ENCODE data around the gene CCDC38.

DNA sequence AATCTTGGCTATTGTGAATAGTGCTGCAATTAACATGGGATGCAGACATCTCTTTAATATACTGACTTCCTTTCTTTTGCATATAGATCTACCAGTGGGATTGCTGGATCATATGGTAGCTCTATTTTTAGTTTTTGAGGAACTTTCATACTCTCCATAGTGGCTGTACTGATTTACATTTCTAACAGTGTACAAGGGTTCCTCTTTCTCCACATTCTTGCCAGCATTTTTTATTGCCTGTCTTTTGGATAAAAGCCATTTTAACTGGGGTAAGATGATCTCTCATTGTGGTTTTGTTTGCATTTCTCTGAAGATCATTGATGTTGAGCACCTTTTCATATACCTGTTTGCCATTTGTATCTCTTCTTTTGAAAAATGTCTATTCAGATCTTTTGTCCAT lies 9.1 kb upstream of the CCDC38 start:
- TF ChIP-seq, protein P1, sequence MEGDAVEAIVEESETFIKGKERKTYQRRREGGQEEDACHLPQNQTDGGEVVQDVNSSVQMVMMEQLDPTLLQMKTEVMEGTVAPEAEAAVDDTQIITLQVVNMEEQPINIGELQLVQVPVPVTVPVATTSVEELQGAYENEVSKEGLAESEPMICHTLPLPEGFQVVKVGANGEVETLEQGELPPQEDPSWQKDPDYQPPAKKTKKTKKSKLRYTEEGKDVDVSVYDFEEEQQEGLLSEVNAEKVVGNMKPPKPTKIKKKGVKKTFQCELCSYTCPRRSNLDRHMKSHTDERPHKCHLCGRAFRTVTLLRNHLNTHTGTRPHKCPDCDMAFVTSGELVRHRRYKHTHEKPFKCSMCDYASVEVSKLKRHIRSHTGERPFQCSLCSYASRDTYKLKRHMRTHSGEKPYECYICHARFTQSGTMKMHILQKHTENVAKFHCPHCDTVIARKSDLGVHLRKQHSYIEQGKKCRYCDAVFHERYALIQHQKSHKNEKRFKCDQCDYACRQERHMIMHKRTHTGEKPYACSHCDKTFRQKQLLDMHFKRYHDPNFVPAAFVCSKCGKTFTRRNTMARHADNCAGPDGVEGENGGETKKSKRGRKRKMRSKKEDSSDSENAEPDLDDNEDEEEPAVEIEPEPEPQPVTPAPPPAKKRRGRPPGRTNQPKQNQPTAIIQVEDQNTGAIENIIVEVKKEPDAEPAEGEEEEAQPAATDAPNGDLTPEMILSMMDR (IDR thresholded peaks at IDR 0.05; ENCODE audit: poor library complexity): no peak
- TF ChIP-seq EZH2 (IDR thresholded peaks at IDR 0.05; ENCODE audit: borderline replicate concordance) (no peak), EZH2phosphoT487 (IDR thresholded peaks at IDR 0.05; ENCODE audit: low read depth, severe bottlenecking, unreplicated experiment) (no peak)

Data from hepatocyte (in vitro differentiated cells).